HTERT RPE-1 (cell line): ENCODE measurements around the gene SLPI.

Experiments
- in situ Hi-C: fragments of 300-500 bp; cut with MboI; formaldehyde crosslinking; loops from 4 replicates; pipeline ENCODE4 v1.14.3; 2020; ENCODE audit warnings: low sequenced_read_pairs

SLPI gene, protein sequence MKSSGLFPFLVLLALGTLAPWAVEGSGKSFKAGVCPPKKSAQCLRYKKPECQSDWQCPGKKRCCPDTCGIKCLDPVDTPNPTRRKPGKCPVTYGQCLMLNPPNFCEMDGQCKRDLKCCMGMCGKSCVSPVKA

DNA sequence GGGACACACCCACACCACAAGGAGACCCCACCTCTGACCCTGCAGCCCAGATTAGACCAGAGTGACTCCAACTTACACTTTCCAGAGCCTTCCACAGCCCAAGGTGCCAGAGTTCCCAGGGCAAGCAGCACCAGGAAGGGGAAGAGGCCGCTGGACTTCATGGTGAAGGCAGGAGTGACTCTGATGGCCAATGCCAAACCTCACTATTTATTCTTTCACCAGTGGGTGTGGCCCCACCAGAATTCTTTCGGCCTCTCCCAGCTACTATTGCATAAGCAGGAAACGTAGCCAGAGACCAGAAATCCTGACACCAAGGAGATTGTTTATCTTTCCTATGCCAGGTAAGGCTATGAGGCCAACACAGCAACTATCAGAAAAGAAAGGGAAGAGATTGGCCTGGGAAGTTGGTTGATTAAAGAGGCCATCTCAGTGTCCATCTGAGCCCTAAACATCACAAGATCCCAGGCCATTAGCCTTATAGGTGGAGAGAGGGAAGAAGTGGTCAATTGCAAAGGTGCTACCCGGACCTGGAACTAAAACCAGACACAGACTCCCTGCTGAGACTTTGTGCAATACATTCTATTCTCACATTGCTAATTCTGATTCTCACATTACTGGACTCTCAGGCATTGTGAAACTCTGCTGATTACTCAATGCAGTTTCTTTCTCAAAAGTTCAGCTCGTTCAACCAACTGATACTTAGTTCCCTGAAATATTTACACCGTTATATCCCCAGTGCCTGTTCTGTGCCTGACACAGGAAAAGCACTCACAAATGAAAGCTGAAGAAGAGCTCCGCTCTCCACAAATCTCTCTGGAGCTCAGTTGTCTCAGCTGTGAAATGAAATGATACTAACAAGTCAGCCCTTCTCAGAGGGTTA is at the start of gene SLPI:
SLPI (minus strand) TSS at position 182 of the 880 bp plus-strand sequence; CDS start at position 161, 21 bp downstream.
- in situ Hi-C loops, result no loop called here

DNA sequence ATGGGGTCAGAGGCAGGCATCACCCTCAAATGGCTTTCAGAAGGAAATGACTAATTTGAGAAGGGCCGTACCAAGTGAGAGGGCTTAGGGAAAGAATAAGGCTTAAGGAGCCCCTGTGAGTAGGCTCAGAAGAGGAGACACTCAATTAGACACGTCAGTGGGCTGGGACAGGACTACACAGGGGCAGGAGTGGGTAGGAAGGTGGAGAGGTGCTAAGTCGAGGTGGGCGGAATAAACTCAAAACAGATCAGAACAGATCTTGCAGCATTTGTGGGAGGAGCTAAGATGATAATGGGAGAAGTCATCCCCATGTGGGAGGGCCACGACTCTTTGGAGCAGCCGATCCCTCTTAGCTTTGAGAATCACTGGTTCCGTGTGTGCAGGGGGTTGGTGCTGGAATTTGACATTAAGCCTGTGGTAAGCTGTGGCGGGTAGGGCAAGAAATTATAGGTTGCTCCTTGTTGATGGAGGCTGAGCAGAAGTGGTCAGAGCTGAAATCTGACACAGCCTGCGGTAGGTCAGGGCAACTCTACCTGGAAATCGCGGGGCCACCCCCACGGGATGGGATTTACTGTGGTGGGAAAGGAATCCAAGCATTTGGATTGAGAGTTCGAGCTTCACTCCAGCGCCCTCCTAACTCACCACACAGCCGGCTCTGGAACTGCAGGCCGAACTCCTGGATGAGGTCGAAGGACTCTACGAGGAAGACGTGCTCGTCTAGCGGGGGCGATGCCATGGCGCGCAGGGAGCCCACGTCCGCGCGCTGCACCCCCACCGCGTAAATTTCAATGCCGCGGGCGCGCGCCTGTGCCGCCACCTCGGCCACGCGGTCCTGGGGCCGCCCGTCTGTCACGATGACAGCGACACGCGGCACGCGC is 49.5 kb upstream of the SLPI start:
- in situ Hi-C loops, result no loop called here

GRCh38 chr20:45301824-45302271 is 47.5 kb upstream of the SLPI start:
- in situ Hi-C loops, result no loop called here

DNA sequence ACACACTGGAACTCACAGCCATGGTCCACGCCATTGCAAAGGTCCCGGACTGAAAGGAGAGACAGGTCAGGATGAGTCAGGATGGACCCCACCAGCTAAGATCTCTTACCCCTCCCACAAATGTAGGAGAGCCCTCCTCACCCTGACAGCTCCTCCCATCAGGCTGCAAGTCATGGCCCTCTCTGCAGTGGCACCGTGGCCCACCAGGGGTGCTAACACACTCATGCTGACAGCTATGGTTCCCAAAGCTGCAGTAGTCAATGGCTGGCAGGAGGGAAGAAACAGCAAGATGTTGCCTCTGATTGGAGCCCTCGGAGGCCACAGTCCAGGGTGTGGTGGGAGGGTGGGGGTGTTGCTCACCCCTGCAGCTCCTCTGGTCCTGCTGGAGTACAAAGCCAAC is 46.6 kb upstream of the SLPI start:
- in situ Hi-C loops, result no loop called here

- in situ Hi-C loops, result no loop called here
Observed at GRCh38 chr20:45299786-45300185, 45.4 kb upstream of the SLPI start.

DNA sequence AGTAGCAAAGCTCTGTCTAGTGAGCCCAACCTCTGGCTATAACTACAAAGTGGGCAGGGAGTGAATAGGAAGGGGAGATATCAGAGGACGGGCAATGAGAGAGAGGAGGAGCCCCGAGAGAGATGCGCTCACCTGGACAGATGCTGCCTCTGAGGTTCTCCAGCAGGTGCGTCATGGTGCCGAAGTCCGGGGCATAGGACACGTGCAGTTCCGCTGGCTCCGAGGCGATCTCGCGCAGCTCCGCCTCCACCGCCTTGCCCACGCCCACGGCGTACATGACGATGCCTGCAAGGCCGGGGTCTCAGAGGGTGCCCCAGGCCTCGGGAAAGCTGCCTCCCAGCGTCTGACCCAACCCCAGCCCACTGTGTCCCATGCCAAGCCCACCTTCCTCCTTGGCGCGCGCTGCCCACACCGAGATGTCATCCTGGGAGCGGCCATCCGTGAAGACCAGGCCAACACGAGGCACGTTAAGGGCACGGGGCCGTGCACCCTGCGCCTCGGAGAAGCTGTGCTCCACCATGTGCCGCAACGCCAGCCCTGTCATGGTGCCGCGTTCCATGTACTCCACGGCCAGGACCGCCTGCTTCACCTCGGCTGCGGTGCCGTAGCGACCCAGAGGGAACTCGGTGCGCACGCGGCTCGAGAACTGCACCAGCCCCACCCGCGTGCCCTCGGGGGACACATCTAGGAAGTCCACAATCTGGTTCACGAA is 43.6 kb upstream of the SLPI start:
- in situ Hi-C loops, result no loop called here

GRCh38 chr20:45294659-45295058 is 40.3 kb upstream of the SLPI start:
- in situ Hi-C loops, result no loop called here

DNA sequence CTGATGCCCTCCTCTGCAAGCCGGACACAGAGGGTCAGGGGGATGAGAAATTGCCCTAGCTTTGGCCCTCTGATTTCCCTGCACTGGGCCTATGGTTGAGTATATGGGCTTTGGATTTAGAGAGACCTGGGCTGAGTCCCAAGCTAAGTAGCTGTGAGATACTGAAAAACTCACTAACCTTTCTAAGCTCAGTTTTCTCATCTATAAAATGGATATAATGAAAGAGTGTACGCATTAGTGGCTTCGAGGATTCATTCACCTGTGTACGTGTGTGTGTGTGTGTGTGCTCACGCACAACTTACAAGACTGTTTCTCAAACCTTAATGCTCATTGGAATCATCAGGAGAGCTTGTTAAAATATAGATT is 39.6 kb upstream of the SLPI start:
- in situ Hi-C loops, result no loop called here

DNA sequence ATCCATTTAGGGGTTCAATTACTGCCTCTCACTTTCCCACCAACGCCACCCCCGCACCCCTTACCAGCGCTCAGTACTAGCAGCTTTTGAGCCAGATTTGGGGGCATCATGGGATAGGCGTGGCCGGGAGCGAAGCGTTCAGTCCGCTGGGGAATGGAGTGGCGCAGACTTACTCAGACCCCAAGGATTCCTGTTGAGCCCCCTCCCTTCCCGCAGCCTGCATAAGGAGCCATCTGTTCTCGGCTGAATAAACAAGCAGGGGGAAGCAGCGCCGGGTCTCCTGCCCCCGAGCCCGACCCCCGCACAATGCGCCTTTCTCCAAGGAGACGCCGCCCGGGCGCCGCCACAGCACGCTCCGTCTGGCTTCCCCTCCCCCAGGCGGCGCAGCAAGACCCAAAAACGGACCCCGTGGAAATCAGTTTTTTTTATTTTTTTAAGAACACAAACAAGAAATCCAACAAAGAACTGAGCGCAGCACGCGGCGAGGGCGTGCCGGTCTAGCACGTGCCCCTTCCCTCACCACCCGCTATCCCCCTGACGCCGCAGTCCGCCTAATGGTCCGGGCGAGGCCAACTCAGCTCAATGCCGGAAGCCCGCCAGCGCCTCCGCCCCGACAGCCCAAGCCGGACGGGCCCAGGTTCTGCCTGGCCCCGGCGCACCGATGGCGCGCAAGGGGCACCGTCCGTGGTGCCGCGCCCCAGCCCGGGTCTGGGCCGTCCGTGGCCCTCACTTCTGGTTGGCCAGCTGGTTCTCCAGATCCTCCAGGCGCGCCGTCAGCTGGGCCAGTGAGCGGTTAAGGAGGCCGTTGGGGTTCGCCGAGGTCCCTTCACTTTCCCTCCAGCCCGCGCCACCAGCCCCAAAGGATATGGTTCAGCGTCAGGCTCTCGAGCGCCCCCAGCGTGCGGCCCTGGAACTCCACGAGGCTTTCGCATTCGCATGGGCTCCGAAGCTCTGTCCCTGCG is 39.0 kb upstream of the SLPI start:
- in situ Hi-C loops, result no loop called here

- in situ Hi-C loops, result no loop called here
Observed at GRCh38 chr20:45292343-45292742, 38.0 kb upstream of the SLPI start.

GRCh38 chr20:45291526-45291925 is 37.2 kb upstream of the SLPI start:
- in situ Hi-C loops, result no loop called here

DNA sequence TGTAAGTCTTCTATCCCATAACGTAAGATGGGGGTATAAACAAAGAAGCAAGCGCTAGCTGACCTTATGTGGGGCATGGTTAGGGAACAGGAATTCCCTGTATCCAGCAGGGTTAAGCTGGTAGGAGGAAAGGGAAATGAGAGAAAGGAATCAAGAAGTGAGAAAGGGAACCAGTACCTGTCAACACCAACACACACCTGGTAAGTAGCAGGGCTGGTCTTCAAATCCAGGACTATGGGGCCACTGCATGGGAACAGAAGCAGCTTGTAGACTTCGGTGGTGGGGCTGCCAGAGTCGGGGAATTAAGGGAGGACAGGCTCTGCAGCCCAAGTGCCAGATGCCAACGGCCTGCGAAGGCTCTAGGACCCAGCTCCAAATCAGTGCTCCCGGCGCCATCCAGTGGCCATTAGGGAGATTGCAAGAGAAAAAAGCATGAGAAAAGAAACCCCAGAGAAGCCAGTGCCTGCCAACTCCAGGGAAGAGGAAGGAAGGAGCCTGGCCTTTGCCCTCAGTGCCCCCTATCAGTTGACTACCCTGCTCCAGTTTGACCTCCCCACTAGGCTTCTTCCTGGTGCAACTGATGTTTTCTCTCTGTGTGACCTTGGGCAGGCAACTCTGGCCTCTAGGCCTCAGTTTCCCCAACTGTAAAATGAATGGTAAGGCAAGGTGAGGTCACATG is 36.5 kb upstream of the SLPI start:
- in situ Hi-C loops, result no loop called here

DNA sequence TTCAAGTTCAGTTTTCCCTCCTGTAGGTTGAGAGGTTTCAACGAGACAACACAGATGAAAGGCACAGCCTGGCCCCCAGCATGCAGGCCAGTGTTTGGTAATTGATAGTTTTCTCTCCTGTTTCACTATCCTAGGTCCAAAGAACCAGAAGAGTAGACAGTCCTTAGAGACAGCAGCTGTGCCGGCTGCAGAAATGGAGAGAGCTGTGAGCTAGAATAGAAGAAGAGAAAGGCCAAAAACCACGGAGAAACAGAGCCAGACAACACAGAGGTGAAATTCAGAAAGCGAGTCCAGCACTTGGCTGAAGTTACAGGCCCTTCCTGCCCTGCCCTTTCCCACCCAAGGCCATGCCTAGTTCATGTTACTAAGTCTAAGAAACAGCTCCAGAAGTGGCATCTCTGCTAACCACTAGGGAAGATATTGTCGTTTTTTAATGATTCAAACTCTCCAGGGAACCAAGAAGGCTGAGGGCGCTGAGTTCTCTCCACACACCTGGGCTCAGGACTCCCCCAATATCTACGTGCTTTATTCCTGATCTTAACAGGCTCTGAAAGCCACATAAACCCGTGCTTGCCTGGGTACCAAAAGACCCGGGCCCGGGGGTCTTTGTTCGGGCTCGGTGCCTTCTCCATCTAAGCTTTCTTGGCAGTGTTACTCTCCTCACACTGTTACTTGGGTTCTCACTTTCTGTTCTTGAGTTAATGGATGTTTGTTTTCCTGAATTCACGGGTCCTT is 35.7 kb upstream of the SLPI start:
- in situ Hi-C loops, result no loop called here

- in situ Hi-C loops, result no loop called here
Observed at GRCh38 chr20:45288860-45289259, 34.5 kb upstream of the SLPI start.

GRCh38 chr20:45288376-45288775 is 34.0 kb upstream of the SLPI start:
- in situ Hi-C loops, result no loop called here

DNA sequence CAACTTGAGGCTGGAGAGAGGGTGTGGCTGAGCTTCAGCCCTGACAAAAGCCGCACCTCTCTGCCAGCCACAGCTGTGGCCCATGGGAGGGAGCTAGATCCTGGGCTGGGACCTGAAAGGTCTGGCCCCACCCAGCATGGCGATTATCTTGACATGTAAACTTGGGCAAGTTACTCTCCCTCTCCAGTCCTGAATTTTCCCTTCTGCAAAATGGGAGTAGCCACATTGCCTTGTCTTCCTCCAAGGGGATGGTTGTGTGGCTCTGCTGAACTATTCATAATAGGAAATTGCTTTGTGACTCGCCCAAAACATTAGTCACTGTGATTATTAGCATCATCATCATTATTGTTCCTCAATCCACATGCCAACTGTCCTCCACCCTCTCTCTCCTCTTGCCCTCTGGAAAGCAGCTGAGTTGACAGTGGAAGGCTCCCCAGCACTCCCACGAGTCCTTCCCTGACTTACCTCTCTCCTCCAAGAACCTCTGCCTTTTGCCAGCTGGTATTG is 29.2 kb upstream of the SLPI start:
- in situ Hi-C loops, result no loop called here

GRCh38 chr20:45282700-45283550 is 28.6 kb upstream of the SLPI start:
- in situ Hi-C loops, result no loop called here
